ENCODE measurements around the gene ALDH2.

The ALDH2 gene

GRCh38 chr12:111825509-111825908, 58.8 kb downstream of the ALDH2 start (continued):
- no peak for TF ChIP-seq CREB5 (CRISPR knock-in tag; IDR thresholded peaks at IDR 0.05; ENCODE audit: low read depth)
- TF ChIP-seq ZNF565 (CRISPR knock-in tag; conservative IDR thresholded peaks at IDR 0.05; ENCODE audit: low read depth), result no peak
- TF ChIP-seq ESRRG (CRISPR knock-in tag; IDR thresholded peaks at IDR 0.05), result no peak

- TF ChIP-seq RARB (CRISPR knock-in tag; IDR thresholded peaks at IDR 0.05), result no peak
- TF ChIP-seq TSHZ2 (CRISPR knock-in tag; IDR thresholded peaks at IDR 0.05), result no peak
- no peak for TF ChIP-seq ZFP3 (CRISPR knock-in tag; IDR thresholded peaks at IDR 0.05)
- TF ChIP-seq TCF4 (CRISPR knock-in tag; IDR thresholded peaks at IDR 0.05; ENCODE audit: borderline replicate concordance), result no peak
- no peak for TF ChIP-seq ZNF8 (CRISPR knock-in tag; IDR thresholded peaks at IDR 0.05)
- no peak for TF ChIP-seq TOX (CRISPR knock-in tag; IDR thresholded peaks at IDR 0.05; ENCODE audit: borderline replicate concordance)
- no peak for TF ChIP-seq PATZ1 (CRISPR knock-in tag; IDR thresholded peaks at IDR 0.05; ENCODE audit: borderline replicate concordance)
- no peak for TF ChIP-seq BACH2 (CRISPR knock-in tag; IDR thresholded peaks at IDR 0.05; ENCODE audit: borderline replicate concordance)
- no peak for TF ChIP-seq POU6F1 (CRISPR knock-in tag; IDR thresholded peaks at IDR 0.05; ENCODE audit: borderline replicate concordance, low read depth)
- TF ChIP-seq ZNF70 (CRISPR knock-in tag; IDR thresholded peaks at IDR 0.05), result no peak
- no peak for TF ChIP-seq ZNF565 (CRISPR knock-in tag; conservative IDR thresholded peaks at IDR 0.05; ENCODE audit: low read depth)
- TF ChIP-seq CREB5 (CRISPR knock-in tag; IDR thresholded peaks at IDR 0.05; ENCODE audit: low read depth), result no peak
- TF ChIP-seq ZC3H10 (CRISPR knock-in tag; IDR thresholded peaks at IDR 0.05), result no peak
- TF ChIP-seq OSR1 (CRISPR knock-in tag; IDR thresholded peaks at IDR 0.05), result no peak
These were observed 59.6 kb downstream of the ALDH2 start for GRCh38 chr12:111826316-111826715.

GRCh38 chr12:111826992-111827391, 60.3 kb downstream of the ALDH2 start:
- ATAC-seq, result no peak
- no peak for TF ChIP-seq GLIS3 (CRISPR knock-in tag; IDR thresholded peaks at IDR 0.05)
- TF ChIP-seq BACH2 (CRISPR knock-in tag; IDR thresholded peaks at IDR 0.05; ENCODE audit: borderline replicate concordance), result no peak
- no peak for TF ChIP-seq ZNF565 (CRISPR knock-in tag; conservative IDR thresholded peaks at IDR 0.05; ENCODE audit: low read depth)
- no peak for TF ChIP-seq SNAI2 (CRISPR knock-in tag; IDR thresholded peaks at IDR 0.05)
- TF ChIP-seq PPARA (CRISPR knock-in tag; IDR thresholded peaks at IDR 0.05; ENCODE audit: borderline replicate concordance), result no peak
- no peak for TF ChIP-seq ISL1 (CRISPR knock-in tag; IDR thresholded peaks at IDR 0.05)
- no peak for TF ChIP-seq CSRNP3 (CRISPR knock-in tag; IDR thresholded peaks at IDR 0.05)
- no peak for TF ChIP-seq ESRRG (CRISPR knock-in tag; IDR thresholded peaks at IDR 0.05)
- no peak for TF ChIP-seq TOX (CRISPR knock-in tag; IDR thresholded peaks at IDR 0.05; ENCODE audit: borderline replicate concordance)
- TF ChIP-seq ZC3H10 (CRISPR knock-in tag; IDR thresholded peaks at IDR 0.05), result no peak
- no peak for TF ChIP-seq ARNTL (CRISPR knock-in tag; IDR thresholded peaks at IDR 0.05; ENCODE audit: borderline replicate concordance, low read depth)
- no peak for TF ChIP-seq CREB5 (CRISPR knock-in tag; IDR thresholded peaks at IDR 0.05; ENCODE audit: low read depth)
- TF ChIP-seq ZNF8 (CRISPR knock-in tag; IDR thresholded peaks at IDR 0.05), result no peak
- no peak for TF ChIP-seq TCF4 (CRISPR knock-in tag; IDR thresholded peaks at IDR 0.05; ENCODE audit: borderline replicate concordance)
- no peak for TF ChIP-seq OSR1 (CRISPR knock-in tag; IDR thresholded peaks at IDR 0.05)
- no peak for TF ChIP-seq ZNF70 (CRISPR knock-in tag; IDR thresholded peaks at IDR 0.05)
- no peak for TF ChIP-seq PATZ1 (CRISPR knock-in tag; IDR thresholded peaks at IDR 0.05; ENCODE audit: borderline replicate concordance)

More at GRCh38 chr12:111826316-111826715, 59.6 kb downstream of the ALDH2 start:
- ATAC-seq, result no peak
